ENCODE data around the gene TMEM11.
"Not testable (repeated sequence)": the region's sequence is repeated elsewhere in the genome, so short reads cannot be mapped to it uniquely, and the experiment has no call there.

Gene TMEM11

GRCh38 chr17:21242026-21242697 is 28.2 kb upstream of the TMEM11 start:
- DNase-seq: no peak

GRCh38 chr17:21241564-21241963 is 27.6 kb upstream of the TMEM11 start:
- no peak for DNase-seq

GRCh38 chr17:21240369-21241055 is 26.6 kb upstream of the TMEM11 start:
- no peak for DNase-seq

- no peak for DNase-seq
These were observed 25.9 kb upstream of the TMEM11 start for GRCh38 chr17:21239680-21240368.

GRCh38 chr17:21235921-21236320 is 22.0 kb upstream of the TMEM11 start:
- no peak for DNase-seq

- no peak for DNase-seq
These were observed 19.8 kb upstream of the TMEM11 start for GRCh38 chr17:21233581-21234347.

- DNase-seq: no peak
These were observed 18.2 kb upstream of the TMEM11 start for GRCh38 chr17:21232033-21232749.

- DNase-seq: no peak
These were observed 17.6 kb upstream of the TMEM11 start for GRCh38 chr17:21231533-21231932.

GRCh38 chr17:21228845-21229244 is 14.9 kb upstream of the TMEM11 start:
- DNase-seq: no peak

- DNase-seq: no peak
These were observed 14.2 kb upstream of the TMEM11 start for GRCh38 chr17:21228111-21228510.

GRCh38 chr17:21227277-21227676 is 13.3 kb upstream of the TMEM11 start:
- not testable (repeated sequence) for DNase-seq

GRCh38 chr17:21223086-21223485 is 9.1 kb upstream of the TMEM11 start:
- DNase-seq: no peak

GRCh38 chr17:21218831-21219380 is 4.9 kb upstream of the TMEM11 start:
- no peak for DNase-seq

GRCh38 chr17:21218101-21218500 is 4.1 kb upstream of the TMEM11 start:
- no peak for DNase-seq

GRCh38 chr17:21217346-21217745 is 3.4 kb upstream of the TMEM11 start:
- no peak for DNase-seq

GRCh38 chr17:21215935-21216334 is 2.0 kb upstream of the TMEM11 start:
- DNase-seq: no peak

GRCh38 chr17:21214777-21215541 is 998 bp upstream of the TMEM11 start:
- DNase-seq: no peak

- peak; percentile 57 for DNase-seq
These were observed 335 bp downstream of the TMEM11 start for GRCh38 chr17:21213638-21214014.

GRCh38 chr17:21212826-21213637 is 929 bp downstream of the TMEM11 start:
- DNase-seq: no peak

- no peak for DNase-seq
These were observed 2.0 kb downstream of the TMEM11 start for GRCh38 chr17:21211825-21212479.

All from NK-92 treated with Interleukin-12 subunit alpha and Interleukin-12 subunit beta, amount 100 ng/mL, for 24 hours (cell line).